ENCODE measurements around the gene PLAA. TPM values are rescaled to one million over a fixed set of nuclear protein-coding genes. Genes with fewer than 3 reads are reported as not detected.

The PLAA gene
- total RNA-seq, 1 donor from 2014 or later: 34.8 TPM

DNA sequence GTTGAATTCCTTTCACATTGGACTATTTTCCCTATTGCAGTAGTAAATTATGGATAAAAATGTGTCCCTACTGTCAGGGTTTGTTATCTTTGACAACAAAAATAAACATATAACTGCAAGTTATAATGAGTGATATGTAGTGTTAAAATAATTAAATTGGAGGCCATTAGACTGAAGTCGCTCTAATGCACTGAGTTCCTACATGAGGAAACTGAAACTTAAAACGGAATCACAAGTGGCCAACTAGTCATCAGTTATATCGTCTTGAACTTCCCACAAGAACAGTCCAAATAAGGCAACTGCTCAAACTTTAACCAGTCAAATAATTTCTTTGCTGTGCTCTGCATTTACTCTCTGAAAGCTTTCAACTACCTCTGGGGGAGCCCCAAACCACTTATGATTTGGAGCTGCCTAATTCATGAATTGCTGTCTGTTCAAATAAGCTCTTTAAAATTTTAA, 7.0 kb upstream of the PLAA start:
- TF ChIP-seq CTCF (IDR thresholded peaks at IDR 0.05; ENCODE audit: insufficient read depth, low read length, poor library complexity, severe bottlenecking): no peak
- Histone ChIP-seq H3K27me3 (ENCODE audit: control insufficient read depth, insufficient read depth, low read length) (no peaks in the 10 kb centered on the region), H3K4me3 (ENCODE audit: low read depth, low read length) (no peak overlapping the region), H3K36me3 (ENCODE audit: control insufficient read depth, insufficient read depth, low read length) (no peaks in the 10 kb centered on the region)
- no peak for DNase-seq (ENCODE audit: low read depth)

DNA sequence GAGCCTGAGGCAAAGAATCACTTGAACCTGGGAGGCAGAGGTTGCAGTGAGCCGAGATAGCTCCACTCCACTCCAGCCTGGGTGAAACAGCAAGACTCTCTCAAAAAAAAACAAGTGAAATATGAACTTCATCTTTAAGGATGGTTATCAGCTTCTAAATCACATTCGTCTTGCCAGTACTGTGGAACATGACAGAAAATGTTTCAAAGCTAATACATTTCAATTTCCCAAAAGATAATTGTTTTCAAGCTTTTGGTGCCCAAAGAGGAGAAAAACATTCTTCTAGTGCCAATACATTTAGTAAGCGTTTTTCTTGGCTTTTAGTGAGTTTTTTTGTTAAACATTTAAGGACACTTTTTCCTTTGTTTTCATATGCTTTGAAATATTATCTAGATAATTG, 4.8 kb upstream of the PLAA start:
- DNase-seq (ENCODE audit: low read depth): no peak
- no peak overlapping the region for H3K4me3 ChIP-seq (ENCODE audit: low read depth, low read length)
- TF ChIP-seq CTCF (IDR thresholded peaks at IDR 0.05; ENCODE audit: insufficient read depth, low read length, poor library complexity, severe bottlenecking): no peak
- no peaks in the 10 kb centered on the region for H3K27me3 ChIP-seq (ENCODE audit: control insufficient read depth, insufficient read depth, low read length)
- no peaks in the 10 kb centered on the region for H3K36me3 ChIP-seq (ENCODE audit: control insufficient read depth, insufficient read depth, low read length)

DNA sequence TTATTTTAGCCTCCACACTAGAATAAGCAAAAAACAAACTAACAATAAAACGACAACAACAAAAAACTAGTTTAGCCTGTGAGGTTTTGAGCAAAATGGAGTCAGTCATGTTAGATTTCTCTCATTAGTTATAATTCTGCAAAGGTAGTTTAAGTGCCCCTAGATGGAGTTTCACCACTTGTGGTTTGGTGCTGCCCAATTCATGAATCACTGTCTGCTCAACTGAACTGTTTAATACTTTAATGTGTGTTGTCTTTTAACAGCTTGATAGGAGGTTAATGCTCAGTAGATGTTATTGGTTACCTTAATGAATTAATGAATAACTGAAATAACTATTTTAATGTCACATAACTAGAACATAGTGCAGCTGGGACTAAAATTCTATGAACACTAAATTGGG, 3.5 kb upstream of the PLAA start:
- TF ChIP-seq CTCF (IDR thresholded peaks at IDR 0.05; ENCODE audit: insufficient read depth, low read length, poor library complexity, severe bottlenecking): no peak
- Histone ChIP-seq H3K4me3 (ENCODE audit: low read depth, low read length) (no peak overlapping the region), H3K27me3 (ENCODE audit: control insufficient read depth, insufficient read depth, low read length) (no peaks in the 10 kb centered on the region), H3K36me3 (ENCODE audit: control insufficient read depth, insufficient read depth, low read length) (no peaks in the 10 kb centered on the region)
- DNase-seq (ENCODE audit: low read depth): no peak

DNA sequence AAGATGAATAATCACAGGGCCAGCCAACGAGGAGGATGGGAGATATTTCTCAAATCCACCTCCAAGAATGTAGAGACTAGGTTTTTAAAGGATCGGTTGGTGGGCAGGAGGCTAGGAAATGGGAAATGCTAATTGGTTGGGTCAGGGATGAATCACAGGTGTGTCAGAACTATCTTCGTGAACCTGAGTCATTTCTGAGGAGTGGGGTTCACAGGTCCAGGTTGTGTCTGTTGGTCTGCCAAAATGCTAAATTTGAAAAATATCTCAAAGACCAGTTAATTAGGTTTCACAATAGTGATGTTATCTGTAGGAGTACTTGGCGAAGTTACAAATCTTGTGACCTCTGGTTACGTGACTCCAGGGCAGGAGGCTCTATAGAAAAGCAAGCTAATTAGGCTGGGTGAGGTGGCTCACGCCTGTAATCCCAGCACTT, 2.6 kb upstream of the PLAA start:
- H3K4me3 ChIP-seq (ENCODE audit: low read depth, low read length): no peak overlapping the region
- H3K27me3 ChIP-seq (ENCODE audit: control insufficient read depth, insufficient read depth, low read length): no peaks in the 10 kb centered on the region
- DNase-seq (ENCODE audit: low read depth): no peak
- H3K36me3 ChIP-seq (ENCODE audit: control insufficient read depth, insufficient read depth, low read length): no peaks in the 10 kb centered on the region
- TF ChIP-seq CTCF (IDR thresholded peaks at IDR 0.05; ENCODE audit: insufficient read depth, low read length, poor library complexity, severe bottlenecking): no peak

DNA sequence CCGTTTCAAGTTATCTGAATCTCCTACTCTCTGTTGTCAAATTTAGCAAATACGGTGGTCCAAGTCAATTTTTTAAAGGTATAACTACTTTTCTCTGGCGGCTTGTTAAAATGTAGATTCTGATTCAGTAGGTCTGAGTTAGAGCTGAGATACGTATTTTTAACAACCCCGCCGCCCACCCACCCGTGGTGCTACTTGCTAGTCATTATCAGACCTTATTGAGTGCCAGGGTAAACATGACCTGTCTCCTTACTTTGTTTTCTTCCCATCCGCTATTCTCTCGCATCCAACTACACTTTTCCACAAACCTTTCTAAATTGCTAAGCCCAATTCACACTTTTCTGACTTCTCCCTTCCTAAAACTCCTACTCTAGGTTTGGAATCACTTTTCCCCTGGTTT, 694 bp upstream of the PLAA start:
- Histone ChIP-seq H3K36me3 (ENCODE audit: control insufficient read depth, insufficient read depth, low read length) (no peaks in the 10 kb centered on the region), H3K27me3 (ENCODE audit: control insufficient read depth, insufficient read depth, low read length) (no peaks in the 10 kb centered on the region), H3K4me3 (ENCODE audit: low read depth, low read length) (peak overlapping the region; percentile 74)
- TF ChIP-seq CTCF (IDR thresholded peaks at IDR 0.05; ENCODE audit: insufficient read depth, low read length, poor library complexity, severe bottlenecking): no peak
- no peak for DNase-seq (ENCODE audit: low read depth)

DNA sequence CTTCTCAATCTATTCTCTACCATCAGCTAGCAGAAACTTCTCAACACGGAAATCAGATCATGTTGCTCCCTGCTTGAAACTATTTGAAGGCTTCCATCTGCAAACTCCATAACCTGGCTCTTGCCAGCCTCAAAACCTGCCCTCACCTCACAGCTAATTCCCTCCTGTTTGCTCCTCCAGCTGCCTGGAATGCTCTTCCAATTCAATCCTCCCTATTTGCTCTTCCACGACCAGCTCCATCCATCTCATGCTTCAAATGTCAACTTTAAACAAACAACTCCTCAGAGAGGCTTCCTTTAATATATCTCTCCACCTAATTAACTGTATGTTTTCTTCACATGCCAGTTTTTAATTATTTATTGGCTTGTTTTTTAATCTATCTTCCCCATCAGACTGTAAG, 1.5 kb downstream of the PLAA start:
- no peak for DNase-seq (ENCODE audit: low read depth)
- no peak for TF ChIP-seq CTCF (IDR thresholded peaks at IDR 0.05; ENCODE audit: insufficient read depth, low read length, poor library complexity, severe bottlenecking)
- Histone ChIP-seq H3K27me3 (ENCODE audit: control insufficient read depth, insufficient read depth, low read length) (no peaks in the 10 kb centered on the region), H3K4me3 (ENCODE audit: low read depth, low read length) (peak overlapping the region; percentile 74), H3K36me3 (ENCODE audit: control insufficient read depth, insufficient read depth, low read length) (no peaks in the 10 kb centered on the region)

Data from kidney epithelial cell (primary cell).